Left ventricle myocardium inferior (tissue), 1 donor: ENCODE results near the gene ATP13A2. TPM values are rescaled to one million over a fixed set of nuclear protein-coding genes. Genes with fewer than 3 reads are reported as not detected.

ENCODE experiments used
- DNase-seq: peaks from one replicate; pipeline ENCODE4 v3.0.0-alpha.2; 2020
- H3K27ac ChIP-seq: fragments of 200-600 bp; replicated peaks from 2 replicates; pipeline ENCODE4 v1.8.0; 2021
- H3K27me3 ChIP-seq: fragments of 200-600 bp; 2 replicates; pipeline ENCODE4 v1.8.0; 2021; ENCODE audit warnings: low read depth
- H3K36me3 ChIP-seq: fragments of 200-600 bp; 2 replicates; pipeline ENCODE4 v1.8.0; 2021
- H3K4me1 ChIP-seq: fragments of 200-600 bp; 2 replicates; pipeline ENCODE4 v1.8.0; 2021
- H3K4me3 ChIP-seq: fragments of 200-600 bp; 2 replicates; pipeline ENCODE4 v1.8.0; 2021; ENCODE audit warnings: mild to moderate bottlenecking, moderate library complexity
- H3K9me3 ChIP-seq: fragments of 200-600 bp; replicated peaks from 2 replicates; pipeline ENCODE4 v1.8.0; 2021
- CTCF ChIP-seq: fragments of 200-600 bp; IDR thresholded peaks from 2 replicates; pipeline ENCODE4 v1.8.0; 2021; ENCODE audit warnings: antibody characterized with exemption, mild to moderate bottlenecking, borderline replicate concordance
- intact Hi-C: fragments of 100-400 bp; cut with micrococcal nuclease; formaldehyde crosslinking; loops from one replicate; pipeline ENCODE4 v1.11.0; 2022
- total RNA-seq: library from RNA; stranded (reverse); fragmentation: NEBNext Ultra II Directional; extraction: Animal tissue kit (Norgen Biotek cat#: 25700); gene quantifications from one replicate; pipeline ENCODE4 v1.2.1, GENCODE V29; 2021
- donor health status: DM: no; HTN: yes; CAD: no; lungs with severe emphysema.

ATP13A2 gene
- total RNA-seq, 1 donor from 2014 or later, result 11.2 TPM

- no peak for TF ChIP-seq CTCF
- peaks cover 11% of the 10 kb centered on the region for H3K4me1 ChIP-seq
- intact Hi-C loops, result no loop called here
- no peak overlapping the region for H3K27ac ChIP-seq
- no peaks in the 10 kb centered on the region for H3K9me3 ChIP-seq
- H3K4me3 ChIP-seq, result no peak overlapping the region
- H3K36me3 ChIP-seq, result peaks cover 91% of the 10 kb centered on the region
- H3K27me3 ChIP-seq, result no peaks in the 10 kb centered on the region
- no peak for DNase-seq
Observed at GRCh38 chr1:17030206-17030605, 18.5 kb upstream of the ATP13A2 start.

- DNase-seq, result no peak
- Histone ChIP-seq H3K27ac (no peak overlapping the region), H3K36me3 (peaks cover 98% of the 10 kb centered on the region), H3K4me1 (peaks cover 11% of the 10 kb centered on the region), H3K27me3 (no peaks in the 10 kb centered on the region), H3K9me3 (no peaks in the 10 kb centered on the region), H3K4me3 (no peak overlapping the region)
- intact Hi-C loops, result no loop called here
- TF ChIP-seq CTCF, result no peak
Observed at GRCh38 chr1:17028662-17029188, 17.0 kb upstream of the ATP13A2 start.

- H3K36me3 ChIP-seq, result peaks cover 98% of the 10 kb centered on the region
- H3K27me3 ChIP-seq, result no peaks in the 10 kb centered on the region
- no peak for TF ChIP-seq CTCF
- peaks cover 11% of the 10 kb centered on the region for H3K4me1 ChIP-seq
- no peak overlapping the region for H3K4me3 ChIP-seq
- no peaks in the 10 kb centered on the region for H3K9me3 ChIP-seq
- H3K27ac ChIP-seq, result no peak overlapping the region
- no peak for DNase-seq
- intact Hi-C loops, result no loop called here
Observed at GRCh38 chr1:17027900-17028299, 16.2 kb upstream of the ATP13A2 start.

GRCh38 chr1:17027403-17027802 is 15.7 kb upstream of the ATP13A2 start:
- no peak overlapping the region for H3K27ac ChIP-seq
- no peak for TF ChIP-seq CTCF
- H3K9me3 ChIP-seq, result no peaks in the 10 kb centered on the region
- peaks cover 11% of the 10 kb centered on the region for H3K4me1 ChIP-seq
- peaks cover 98% of the 10 kb centered on the region for H3K36me3 ChIP-seq
- H3K27me3 ChIP-seq, result no peaks in the 10 kb centered on the region
- DNase-seq, result no peak
- no peak overlapping the region for H3K4me3 ChIP-seq
- intact Hi-C loops, result no loop called here

- Histone ChIP-seq H3K9me3 (no peaks in the 10 kb centered on the region), H3K4me1 (peaks cover 11% of the 10 kb centered on the region), H3K4me3 (no peak overlapping the region), H3K27me3 (no peaks in the 10 kb centered on the region), H3K27ac (no peak overlapping the region), H3K36me3 (peaks cover 100% of the 10 kb centered on the region)
- intact Hi-C loops, result no loop called here
- no peak for DNase-seq
- no peak for TF ChIP-seq CTCF
Observed at GRCh38 chr1:17024721-17025120, 13.0 kb upstream of the ATP13A2 start.
